ENCODE results near the gene CHCHD10.

DNA sequence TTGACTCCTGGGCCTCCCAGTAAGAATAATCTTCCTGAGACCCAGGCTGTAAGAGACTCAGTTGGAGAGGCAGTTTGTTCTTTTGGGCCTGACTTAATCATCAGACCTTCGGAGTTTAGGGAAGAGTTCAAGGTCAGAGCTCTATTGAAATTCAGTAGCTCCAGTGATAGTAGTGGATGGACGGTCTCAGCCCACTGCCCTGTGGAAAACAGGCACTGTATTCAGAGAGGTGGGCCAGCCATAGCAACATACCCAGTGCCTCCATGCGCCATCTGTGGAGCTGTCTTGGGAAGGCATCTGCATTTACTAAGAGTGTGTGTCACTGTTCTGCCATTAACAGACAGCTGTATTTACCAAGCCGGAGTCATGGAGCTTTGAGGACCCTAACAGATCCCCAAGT lies 21.9 kb upstream of the CHCHD10 start:
- TF ChIP-seq, protein P1, sequence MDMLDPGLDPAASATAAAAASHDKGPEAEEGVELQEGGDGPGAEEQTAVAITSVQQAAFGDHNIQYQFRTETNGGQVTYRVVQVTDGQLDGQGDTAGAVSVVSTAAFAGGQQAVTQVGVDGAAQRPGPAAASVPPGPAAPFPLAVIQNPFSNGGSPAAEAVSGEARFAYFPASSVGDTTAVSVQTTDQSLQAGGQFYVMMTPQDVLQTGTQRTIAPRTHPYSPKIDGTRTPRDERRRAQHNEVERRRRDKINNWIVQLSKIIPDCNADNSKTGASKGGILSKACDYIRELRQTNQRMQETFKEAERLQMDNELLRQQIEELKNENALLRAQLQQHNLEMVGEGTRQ (IDR thresholded peaks at IDR 0.05; ENCODE audit: low read length) = no peak
- TF ChIP-seq POU5F1 (IDR thresholded peaks at IDR 0.05; ENCODE audit: low read depth, low read length) (no peak), POLR2A (IDR thresholded peaks at IDR 0.05; ENCODE audit: control extremely low read depth in 1 of 2, low read depth in 2 of 2, low read length in 2 of 2) (no peak), EP300 (IDR thresholded peaks at IDR 0.05; ENCODE audit: borderline replicate concordance in 1 of 2, low read depth in 2 of 2, low read length in 2 of 2) (no peak), TAF1 (IDR thresholded peaks at IDR 0.05; ENCODE audit: low read depth, low read length) (no peak), EZH2 (IDR thresholded peaks at IDR 0.05; ENCODE audit: low read depth, low read length, severe bottlenecking) (no peak), ASH2L (IDR thresholded peaks at IDR 0.05; ENCODE audit: low read length) (no peak), RAD21 (IDR thresholded peaks at IDR 0.05 in 1 of 2, conservative IDR thresholded peaks at IDR 0.05 in 1 of 2; ENCODE audit: low read depth in 2 of 2, low read length in 2 of 2) (peak; percentile 22 to 29; a peak in 2 of 4 replicates), RNF2 (IDR thresholded peaks at IDR 0.05; ENCODE audit: borderline replicate concordance, low read depth, low read length, missing control alignments, poor library complexity, severe bottlenecking) (no peak)
- TF ChIP-seq, protein P2, sequence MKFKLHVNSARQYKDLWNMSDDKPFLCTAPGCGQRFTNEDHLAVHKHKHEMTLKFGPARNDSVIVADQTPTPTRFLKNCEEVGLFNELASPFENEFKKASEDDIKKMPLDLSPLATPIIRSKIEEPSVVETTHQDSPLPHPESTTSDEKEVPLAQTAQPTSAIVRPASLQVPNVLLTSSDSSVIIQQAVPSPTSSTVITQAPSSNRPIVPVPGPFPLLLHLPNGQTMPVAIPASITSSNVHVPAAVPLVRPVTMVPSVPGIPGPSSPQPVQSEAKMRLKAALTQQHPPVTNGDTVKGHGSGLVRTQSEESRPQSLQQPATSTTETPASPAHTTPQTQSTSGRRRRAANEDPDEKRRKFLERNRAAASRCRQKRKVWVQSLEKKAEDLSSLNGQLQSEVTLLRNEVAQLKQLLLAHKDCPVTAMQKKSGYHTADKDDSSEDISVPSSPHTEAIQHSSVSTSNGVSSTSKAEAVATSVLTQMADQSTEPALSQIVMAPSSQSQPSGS (IDR thresholded peaks at IDR 0.05; ENCODE audit: low read length) = no peak
- TF ChIP-seq, protein P3, sequence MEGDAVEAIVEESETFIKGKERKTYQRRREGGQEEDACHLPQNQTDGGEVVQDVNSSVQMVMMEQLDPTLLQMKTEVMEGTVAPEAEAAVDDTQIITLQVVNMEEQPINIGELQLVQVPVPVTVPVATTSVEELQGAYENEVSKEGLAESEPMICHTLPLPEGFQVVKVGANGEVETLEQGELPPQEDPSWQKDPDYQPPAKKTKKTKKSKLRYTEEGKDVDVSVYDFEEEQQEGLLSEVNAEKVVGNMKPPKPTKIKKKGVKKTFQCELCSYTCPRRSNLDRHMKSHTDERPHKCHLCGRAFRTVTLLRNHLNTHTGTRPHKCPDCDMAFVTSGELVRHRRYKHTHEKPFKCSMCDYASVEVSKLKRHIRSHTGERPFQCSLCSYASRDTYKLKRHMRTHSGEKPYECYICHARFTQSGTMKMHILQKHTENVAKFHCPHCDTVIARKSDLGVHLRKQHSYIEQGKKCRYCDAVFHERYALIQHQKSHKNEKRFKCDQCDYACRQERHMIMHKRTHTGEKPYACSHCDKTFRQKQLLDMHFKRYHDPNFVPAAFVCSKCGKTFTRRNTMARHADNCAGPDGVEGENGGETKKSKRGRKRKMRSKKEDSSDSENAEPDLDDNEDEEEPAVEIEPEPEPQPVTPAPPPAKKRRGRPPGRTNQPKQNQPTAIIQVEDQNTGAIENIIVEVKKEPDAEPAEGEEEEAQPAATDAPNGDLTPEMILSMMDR (IDR thresholded peaks at IDR 0.05; ENCODE audit: control extremely low read depth in 1 of 3, insufficient read depth in 1 of 3, low read depth in 1 of 3, low read length in 3 of 3) = peak; percentile 2 to 37 (median 35); a peak in 2 of 4 replicates
